Effector memory CD4-positive, alpha-beta T cell (primary cell): ENCODE results near the gene AFF1.

Experiments
- DNase-seq, 3 donors: peaks; one replicate each; pipeline ENCODE4 v3.0.0-alpha.2; 2020
- H3K27ac ChIP-seq: 2 replicates; pipeline ENCODE4 v1.7.0; 2013; ENCODE audit warnings: mild to moderate bottlenecking, low read length, moderate library complexity; ENCODE audit not compliant: insufficient read depth, poor library complexity, severe bottlenecking
- H3K27me3 ChIP-seq: replicated peaks from 2 replicates; pipeline ENCODE4 v1.7.0; 2013; ENCODE audit warnings: mild to moderate bottlenecking, low read length; ENCODE audit not compliant: insufficient read depth, control insufficient read depth, poor library complexity, severe bottlenecking
- H3K36me3 ChIP-seq: 2 replicates; pipeline ENCODE4 v1.7.0; 2013; ENCODE audit warnings: mild to moderate bottlenecking, low read length, moderate library complexity; ENCODE audit not compliant: control insufficient read depth, insufficient read depth
- H3K4me1 ChIP-seq: 2 replicates; pipeline ENCODE4 v1.7.0; 2013; ENCODE audit warnings: low read length, mild to moderate bottlenecking; ENCODE audit not compliant: control insufficient read depth, insufficient read depth, poor library complexity, severe bottlenecking
- H3K4me3 ChIP-seq: 2 replicates; pipeline ENCODE4 v1.7.0; 2013; ENCODE audit warnings: low read length, low read depth, mild to moderate bottlenecking; ENCODE audit not compliant: insufficient read depth, poor library complexity, severe bottlenecking
- H3K9me3 ChIP-seq: 2 replicates; pipeline ENCODE4 v1.7.0; 2013; ENCODE audit warnings: mild to moderate bottlenecking, low read length, moderate library complexity; ENCODE audit not compliant: control insufficient read depth
- total RNA-seq, 3 donors: gene quantifications; one replicate each; lab custom pipeline; 2026; lab: John Stamatoyannopoulos, UW

AFF1 gene, protein sequence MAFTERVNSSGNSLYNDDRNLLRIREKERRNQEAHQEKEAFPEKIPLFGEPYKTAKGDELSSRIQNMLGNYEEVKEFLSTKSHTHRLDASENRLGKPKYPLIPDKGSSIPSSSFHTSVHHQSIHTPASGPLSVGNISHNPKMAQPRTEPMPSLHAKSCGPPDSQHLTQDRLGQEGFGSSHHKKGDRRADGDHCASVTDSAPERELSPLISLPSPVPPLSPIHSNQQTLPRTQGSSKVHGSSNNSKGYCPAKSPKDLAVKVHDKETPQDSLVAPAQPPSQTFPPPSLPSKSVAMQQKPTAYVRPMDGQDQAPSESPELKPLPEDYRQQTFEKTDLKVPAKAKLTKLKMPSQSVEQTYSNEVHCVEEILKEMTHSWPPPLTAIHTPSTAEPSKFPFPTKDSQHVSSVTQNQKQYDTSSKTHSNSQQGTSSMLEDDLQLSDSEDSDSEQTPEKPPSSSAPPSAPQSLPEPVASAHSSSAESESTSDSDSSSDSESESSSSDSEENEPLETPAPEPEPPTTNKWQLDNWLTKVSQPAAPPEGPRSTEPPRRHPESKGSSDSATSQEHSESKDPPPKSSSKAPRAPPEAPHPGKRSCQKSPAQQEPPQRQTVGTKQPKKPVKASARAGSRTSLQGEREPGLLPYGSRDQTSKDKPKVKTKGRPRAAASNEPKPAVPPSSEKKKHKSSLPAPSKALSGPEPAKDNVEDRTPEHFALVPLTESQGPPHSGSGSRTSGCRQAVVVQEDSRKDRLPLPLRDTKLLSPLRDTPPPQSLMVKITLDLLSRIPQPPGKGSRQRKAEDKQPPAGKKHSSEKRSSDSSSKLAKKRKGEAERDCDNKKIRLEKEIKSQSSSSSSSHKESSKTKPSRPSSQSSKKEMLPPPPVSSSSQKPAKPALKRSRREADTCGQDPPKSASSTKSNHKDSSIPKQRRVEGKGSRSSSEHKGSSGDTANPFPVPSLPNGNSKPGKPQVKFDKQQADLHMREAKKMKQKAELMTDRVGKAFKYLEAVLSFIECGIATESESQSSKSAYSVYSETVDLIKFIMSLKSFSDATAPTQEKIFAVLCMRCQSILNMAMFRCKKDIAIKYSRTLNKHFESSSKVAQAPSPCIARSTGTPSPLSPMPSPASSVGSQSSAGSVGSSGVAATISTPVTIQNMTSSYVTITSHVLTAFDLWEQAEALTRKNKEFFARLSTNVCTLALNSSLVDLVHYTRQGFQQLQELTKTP
- total RNA-seq = 130 to 186 (median 138) reads per million in 3 donors

GRCh38 chr4:86934771-86935565 lies at the start of gene AFF1:
Gene AFF1 (plus strand): TSS chr4:86935011. CDS start chr4:86948534, 13,523 bp downstream.
- DNase-seq = peak; percentile 83 to 87 (median 86)
- Histone ChIP-seq H3K4me3 (peak within 1 kb of the TSS; percentile 90), H3K4me1 (peaks cover 30% of the 10 kb centered on the region), H3K9me3 (no peaks in the 10 kb centered on the region), H3K36me3 (no peaks in the 10 kb centered on the region), H3K27me3 (no peaks in the 10 kb centered on the region), H3K27ac (peak within 1 kb of the TSS; percentile 85)

- Histone ChIP-seq H3K36me3 (no peaks in the 10 kb centered on the region), H3K4me3 (no peak overlapping the region), H3K9me3 (no peaks in the 10 kb centered on the region), H3K4me1 (peaks cover 4% of the 10 kb centered on the region), H3K27me3 (no peaks in the 10 kb centered on the region), H3K27ac (no peak overlapping the region)
- DNase-seq = no peak
Measured at GRCh38 chr4:86890790-86891189, 44.0 kb upstream of the AFF1 start.

DNA sequence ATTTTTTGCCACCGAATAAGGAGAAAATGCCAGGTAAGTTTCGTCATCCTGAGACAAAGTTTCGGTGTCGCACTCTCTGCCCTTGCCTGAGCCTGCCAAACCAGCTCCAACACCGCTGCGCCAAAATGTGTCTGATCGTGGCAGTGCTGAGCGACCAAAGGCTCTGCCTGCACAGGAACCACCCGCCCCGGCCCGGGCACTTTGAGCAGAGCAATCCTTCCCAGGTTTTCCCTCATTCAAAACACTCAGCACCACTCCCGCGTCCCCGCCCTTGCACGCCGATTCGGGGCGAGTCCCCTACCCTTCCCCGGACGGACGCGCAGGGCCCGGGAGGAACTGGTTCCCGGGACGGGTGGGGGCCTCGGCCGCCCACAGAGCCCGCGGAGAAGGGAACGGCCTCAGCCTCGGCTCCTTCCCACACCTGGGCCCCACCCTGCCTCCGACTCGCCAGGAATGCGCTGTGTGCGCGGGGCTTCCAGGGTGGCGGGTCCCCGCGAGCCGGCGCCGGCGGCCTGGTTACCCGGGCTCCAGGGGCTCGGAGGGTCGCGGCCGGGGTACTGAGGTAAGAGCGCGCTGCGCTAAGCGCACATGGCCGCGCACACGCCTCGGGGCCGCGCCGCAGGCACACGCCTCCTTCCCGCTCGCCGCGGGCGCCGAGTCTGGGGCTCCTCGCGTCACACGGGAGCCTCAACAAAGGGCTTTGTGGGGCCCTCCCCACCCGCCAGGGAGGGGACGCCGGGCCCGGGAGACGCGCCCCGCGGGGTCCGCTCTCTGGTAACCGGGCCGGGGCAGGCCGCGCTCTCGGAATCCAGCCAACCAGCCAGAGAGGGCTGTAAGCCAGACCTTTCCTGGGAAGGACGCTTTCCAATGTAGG lies 42.8 kb upstream of the AFF1 start, which contains the start of gene C4orf36:
Gene C4orf36 (minus strand): TSS at position 661 of the 874 bp plus-strand sequence. CDS start 902 bp downstream, outside the sequence.
- Histone ChIP-seq H3K4me3 (peak within 1 kb of the TSS; percentile 76), H3K36me3 (no peaks in the 10 kb centered on the region), H3K27ac (no peak within 1 kb of the TSS), H3K9me3 (no peaks in the 10 kb centered on the region), H3K27me3 (no peaks in the 10 kb centered on the region), H3K4me1 (peaks cover 4% of the 10 kb centered on the region)
- DNase-seq = peak in 1 of 3 donors; percentile 1

- Histone ChIP-seq H3K36me3 (no peaks in the 10 kb centered on the region), H3K4me1 (peaks cover 4% of the 10 kb centered on the region), H3K27ac (no peak overlapping the region), H3K4me3 (peak overlapping the region; percentile 76), H3K9me3 (no peaks in the 10 kb centered on the region), H3K27me3 (no peaks in the 10 kb centered on the region)
- no peak for DNase-seq
Measured at GRCh38 chr4:86892636-86892960, 42.2 kb upstream of the AFF1 start.

GRCh38 chr4:86893136-86893535 lies 41.7 kb upstream of the AFF1 start:
- Histone ChIP-seq H3K36me3 (no peaks in the 10 kb centered on the region), H3K4me1 (peaks cover 4% of the 10 kb centered on the region), H3K27me3 (no peaks in the 10 kb centered on the region), H3K9me3 (no peaks in the 10 kb centered on the region), H3K4me3 (no peak overlapping the region), H3K27ac (no peak overlapping the region)
- no peak for DNase-seq

DNA sequence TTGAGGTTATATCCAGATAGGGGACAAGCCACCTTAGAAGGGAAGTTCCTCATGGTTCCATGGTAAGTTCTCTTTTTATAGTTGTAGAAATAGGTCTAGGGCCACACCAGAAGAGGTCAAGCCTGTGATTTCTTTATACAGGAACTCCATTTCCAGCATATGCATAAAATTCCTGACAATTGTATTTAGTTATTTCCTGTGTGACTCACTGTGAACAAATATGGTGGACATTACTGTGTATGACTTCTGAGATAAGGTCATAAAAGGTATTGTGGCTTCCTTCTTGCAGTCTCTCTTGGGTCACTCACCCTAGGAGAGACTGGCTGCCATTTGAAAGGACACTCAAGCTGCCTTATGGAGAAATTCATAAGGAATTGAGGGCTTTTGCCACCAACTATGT lies 40.4 kb upstream of the AFF1 start:
- Histone ChIP-seq H3K36me3 (no peaks in the 10 kb centered on the region), H3K9me3 (no peaks in the 10 kb centered on the region), H3K4me1 (peaks cover 4% of the 10 kb centered on the region), H3K27ac (no peak overlapping the region), H3K27me3 (no peaks in the 10 kb centered on the region), H3K4me3 (no peak overlapping the region)
- DNase-seq = no peak

DNA sequence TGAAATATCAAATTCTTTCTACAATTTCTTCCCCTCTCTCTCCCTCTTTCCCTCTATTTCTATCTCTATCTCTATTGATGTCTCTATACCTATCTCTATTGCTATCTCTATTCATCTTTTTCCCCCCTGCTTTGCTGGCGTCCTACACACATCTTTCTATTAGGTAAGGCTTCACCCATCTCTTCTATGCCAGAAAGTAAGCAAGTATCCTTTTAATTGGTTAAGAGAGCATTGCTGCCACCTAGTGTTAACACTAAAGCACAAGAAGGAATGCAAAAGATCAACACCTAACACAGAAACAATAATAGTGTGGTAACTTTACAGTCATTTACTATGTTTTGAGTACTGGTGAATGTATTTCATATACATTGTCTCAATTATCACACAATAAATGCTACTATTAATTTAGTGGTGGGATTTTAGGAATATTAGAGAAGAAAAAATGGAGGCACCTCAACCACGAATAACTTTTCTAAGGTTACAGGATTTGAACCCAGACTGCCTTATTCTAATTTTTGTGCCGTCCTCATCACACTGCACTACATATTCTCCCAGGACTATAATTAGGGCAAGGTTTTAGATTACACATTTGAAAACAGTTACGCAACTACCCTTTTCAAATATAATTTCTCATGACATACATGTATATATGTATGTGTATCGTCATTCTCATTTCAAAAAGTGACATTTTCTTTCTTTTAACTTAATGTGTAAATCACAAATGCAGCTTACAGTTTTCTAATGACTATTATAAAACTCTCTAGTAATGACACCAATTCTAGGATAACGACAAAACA lies 38.9 kb upstream of the AFF1 start:
- Histone ChIP-seq H3K27me3 (no peaks in the 10 kb centered on the region), H3K4me1 (peaks cover 4% of the 10 kb centered on the region), H3K27ac (no peak overlapping the region), H3K4me3 (no peak overlapping the region), H3K36me3 (no peaks in the 10 kb centered on the region), H3K9me3 (no peaks in the 10 kb centered on the region)
- DNase-seq = no peak

DNA sequence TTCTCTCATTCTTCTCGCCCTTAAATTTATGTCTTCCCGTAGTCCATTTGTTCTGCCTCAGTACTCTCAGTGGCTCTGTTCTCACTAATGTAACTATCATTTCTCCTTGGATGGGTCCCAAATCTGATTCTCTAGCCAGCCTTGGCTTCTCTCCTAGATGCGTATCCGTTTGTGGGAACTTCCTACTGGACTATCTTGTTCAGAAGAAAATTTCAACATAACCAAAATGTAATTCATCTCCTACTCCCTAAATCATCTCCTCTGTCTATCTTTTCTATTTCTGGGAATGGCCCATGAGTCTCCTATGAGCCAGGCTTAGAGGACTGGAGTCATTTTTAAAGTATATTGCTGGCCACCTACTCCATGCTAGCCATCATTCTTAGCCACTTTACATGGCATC lies 38.2 kb upstream of the AFF1 start:
- Histone ChIP-seq H3K27me3 (no peaks in the 10 kb centered on the region), H3K36me3 (no peaks in the 10 kb centered on the region), H3K4me3 (no peak overlapping the region), H3K4me1 (peaks cover 4% of the 10 kb centered on the region), H3K9me3 (no peaks in the 10 kb centered on the region), H3K27ac (no peak overlapping the region)
- no peak for DNase-seq
